Adrenal gland (tissue), 12 donors: ENCODE measurements around the gene LBX2. TPM values are rescaled to one million over a fixed set of nuclear protein-coding genes. Genes with fewer than 3 reads are reported as not detected.
A peak's percentile ranks its signal among the peaks of the same experiment; 100 is the strongest.
"Not testable (repeated sequence)": the region's sequence is repeated elsewhere in the genome, so short reads cannot be mapped to it uniquely, and the experiment has no call there.

ENCODE experiments used
- DNase-seq, 7 donors: peaks; one replicate each; pipeline ENCODE4 v3.0.0-alpha.2; 2019 to 2020
- H3K27ac ChIP-seq, 5 donors: fragments of 200-600 bp; sonication (generic) in 4 of 5; 1 replicate in 3 of 5; 2 replicates in 2 of 5; pipeline versions ENCODE4 v1.5.1 to v1.8.0; 2016 to 2020; ENCODE audit warnings: mild to moderate bottlenecking in 1 of 5
- H3K27me3 ChIP-seq: fragments of 200-600 bp; 2 replicates; pipeline ENCODE4 v1.8.0; 2021
- H3K36me3 ChIP-seq, 2 donors: fragments of 200-600 bp; replicated peaks in 1 of 2; 1 replicate in 1 of 2; 2 replicates in 1 of 2; pipeline versions ENCODE4 v1.5.1 to v1.8.0; 2018 to 2022
- H3K4me1 ChIP-seq, 2 donors: fragments of 200-600 bp; replicated peaks in 1 of 2; 1 replicate in 1 of 2; 2 replicates in 1 of 2; pipeline versions ENCODE4 v1.5.1 to v1.8.0; 2018 to 2021
- H3K4me3 ChIP-seq, 4 donors: fragments of 200-600 bp; sonication (generic) in 3 of 4; one replicate each; pipeline ENCODE4 v1.5.1; 2016 to 2018
- H3K9me3 ChIP-seq, 3 donors: fragments of 200-600 bp; sonication (generic) in 1 of 3; replicated peaks in 1 of 3; 1 replicate in 2 of 3; 2 replicates in 1 of 3; pipeline versions ENCODE4 v1.5.1 to v1.8.0; 2016 to 2021
- POLR2A ChIP-seq, 2 donors: fragments of 450-650 bp; IDR thresholded peaks; one replicate each; pipeline ENCODE4 v1.6.1; 2017; ENCODE audit warnings: antibody characterized with exemption in 2 of 2, mild to moderate bottlenecking in 2 of 2, moderate library complexity in 1 of 2
- WGBS, 4 donors: extraction: QIAGEN DNeasy Blood & Tissue Kit in 2 of 4; methylation state at CpG; one replicate each; pipeline versions ENCODE4 v1.1.5 to v1.1.7; 2013 to 2017; 5-methylcytosine and 5-hydroxymethylcytosine counted together
- intact Hi-C, 2 donors: fragments of 100-400 bp; cut with DNase I; formaldehyde crosslinking; loops; one replicate each; pipeline versions ENCODE4 v1.14.1 to v1.15.0; 2022 to 2023
- polyA plus RNA-seq, 3 donors: library from polyadenylated mRNA; stranded (reverse); fragments of 200-250 nt in 2 of 3; fragments of 350-450 nt in 1 of 3; fragmentation: Illumina TruSeq in 1 of 3; extraction: RNeasy Lipid Tissue Mini Kit (QIAGEN cat#74804) in 1 of 3; gene quantifications; one replicate each; pipeline ENCODE4 v1.2.3, GENCODE V29; 2013 to 2014
- total RNA-seq, 9 donors: library from RNA; depleted of rRNA in 4 of 9; stranded (reverse); fragments of >200 nt in 4 of 9; fragments of 120-200 nt in 1 of 9; fragmentation: NEBNext Ultra II Directional in 1 of 9; extraction: Animal tissue kit (Norgen Biotek cat#: 25700) in 1 of 9; gene quantifications; one replicate each; pipeline versions ENCODE4 v1.1.0 to v1.2.4, GENCODE V29; 2013 to 2023
- TF ChIP-seq, protein P1 (sequence below), 6 experiments: fragments of 450-650 bp in 4 of 6; fragments of 200-600 bp in 2 of 6; sonication (generic) in 1 of 6; IDR thresholded peaks; 1 replicate in 5 of 6; 2 replicates in 1 of 6; pipeline versions ENCODE4 v1.5.1 to v1.8.0; 2016 to 2021; ENCODE audit warnings: antibody characterized with exemption in 6 of 6, mild to moderate bottlenecking in 2 of 6, moderate library complexity in 1 of 6
- donor health status: healthy with polysubstance abuse.
- donor health status: Bipolar disorder and iron deficiency.
- donor health status: DM: yes; HTN: yes; CAD: no.
- donor health status: DM: no; HTN: no; CAD: no.
- donor health status: DM: no; HTN: no; CAD: no.
- donor health status: DM: yes; HTN: yes; CAD: no.

LBX2 gene
- total and polyA plus RNA-seq, 12 donors: 0.18 to 2.0 (median 0.71) TPM; not detected in 2

DNA sequence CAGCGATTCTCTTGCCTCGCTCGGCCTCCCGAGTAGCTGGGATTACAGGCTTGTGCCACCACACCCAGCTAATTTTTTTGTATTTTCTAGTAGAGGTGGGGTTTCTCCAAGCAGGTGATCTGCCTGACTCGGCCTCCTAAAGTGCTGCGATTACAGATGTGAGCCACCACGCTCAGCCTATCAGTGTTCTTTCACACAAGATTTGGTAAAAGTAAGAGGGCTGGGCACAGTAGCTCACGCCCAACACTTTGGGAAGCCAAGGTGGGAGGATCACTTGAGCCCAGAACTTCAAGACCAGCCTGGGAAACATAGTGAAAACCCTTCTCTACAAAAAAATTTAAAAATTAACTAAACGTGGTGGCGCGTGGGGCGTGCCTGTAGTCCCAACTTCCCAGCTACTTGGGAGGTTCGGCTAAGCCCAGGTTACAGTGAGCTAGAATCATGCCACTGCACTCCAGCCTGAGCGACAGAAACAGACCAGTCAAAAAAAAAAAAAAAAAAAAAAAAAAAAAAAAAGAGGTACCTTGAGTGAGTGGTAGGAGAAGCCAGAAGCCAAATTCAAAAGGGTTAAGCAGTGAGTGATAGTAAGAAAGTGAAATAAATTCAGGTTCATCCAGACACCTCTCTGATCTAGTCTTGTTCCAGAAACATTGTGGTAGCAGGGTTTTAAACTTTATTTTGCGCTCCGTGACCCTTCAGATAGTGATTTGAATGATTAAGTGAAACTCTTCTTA is 27.9 kb downstream of the LBX2 start:
- intact Hi-C loops: no loop called here
- H3K4me1 ChIP-seq: peaks cover 9 to 16% of the 10 kb centered on the region in 2 donors
- peaks cover 0 to 15% of the 10 kb centered on the region in 2 donors for H3K36me3 ChIP-seq
- WGBS, 4 donors: 43 to 51% (median 46%) methylated on average over 16 of the region's 16 CpGs
- H3K9me3 ChIP-seq: no peaks in the 10 kb centered on the region
- H3K27ac ChIP-seq: peak overlapping the region; percentile 57 to 96 (median 87)
- no peak for TF ChIP-seq POLR2A (IDR thresholded peaks at IDR 0.05)
- TF ChIP-seq, protein P1, sequence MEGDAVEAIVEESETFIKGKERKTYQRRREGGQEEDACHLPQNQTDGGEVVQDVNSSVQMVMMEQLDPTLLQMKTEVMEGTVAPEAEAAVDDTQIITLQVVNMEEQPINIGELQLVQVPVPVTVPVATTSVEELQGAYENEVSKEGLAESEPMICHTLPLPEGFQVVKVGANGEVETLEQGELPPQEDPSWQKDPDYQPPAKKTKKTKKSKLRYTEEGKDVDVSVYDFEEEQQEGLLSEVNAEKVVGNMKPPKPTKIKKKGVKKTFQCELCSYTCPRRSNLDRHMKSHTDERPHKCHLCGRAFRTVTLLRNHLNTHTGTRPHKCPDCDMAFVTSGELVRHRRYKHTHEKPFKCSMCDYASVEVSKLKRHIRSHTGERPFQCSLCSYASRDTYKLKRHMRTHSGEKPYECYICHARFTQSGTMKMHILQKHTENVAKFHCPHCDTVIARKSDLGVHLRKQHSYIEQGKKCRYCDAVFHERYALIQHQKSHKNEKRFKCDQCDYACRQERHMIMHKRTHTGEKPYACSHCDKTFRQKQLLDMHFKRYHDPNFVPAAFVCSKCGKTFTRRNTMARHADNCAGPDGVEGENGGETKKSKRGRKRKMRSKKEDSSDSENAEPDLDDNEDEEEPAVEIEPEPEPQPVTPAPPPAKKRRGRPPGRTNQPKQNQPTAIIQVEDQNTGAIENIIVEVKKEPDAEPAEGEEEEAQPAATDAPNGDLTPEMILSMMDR (IDR thresholded peaks at IDR 0.05): no peak
- H3K4me3 ChIP-seq: peak overlapping the region in 3 of 4 donors; percentile 43 to 72 (median 45)
- peak in 1 of 7 donors; percentile 22 for DNase-seq
- no peaks in the 10 kb centered on the region for H3K27me3 ChIP-seq

DNA sequence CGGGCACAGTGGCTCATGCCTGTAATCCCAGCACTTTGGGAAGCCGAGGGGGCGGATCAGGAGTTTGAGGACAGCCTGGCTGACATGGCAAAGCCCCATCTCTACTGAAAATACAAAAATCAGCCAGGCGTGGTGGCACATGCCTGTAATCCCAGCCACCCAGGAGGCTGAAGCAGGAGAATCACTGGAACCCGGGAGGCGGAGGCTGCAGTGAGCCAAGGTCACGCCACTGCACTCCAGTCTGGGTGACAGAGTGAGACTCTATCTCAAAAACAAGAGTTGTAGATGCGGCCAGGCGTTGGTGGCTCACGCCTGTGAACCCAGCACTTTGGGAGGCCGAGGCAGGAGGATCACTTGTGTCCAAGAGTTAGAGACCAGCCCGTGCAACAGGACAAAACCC is 28.7 kb downstream of the LBX2 start:
- 87 to 91% (median 89%) methylated on average over 8 to 12 of the region's 12 CpGs for WGBS, 4 donors
- DNase-seq, intact Hi-C loops: not testable (repeated sequence)

DNA sequence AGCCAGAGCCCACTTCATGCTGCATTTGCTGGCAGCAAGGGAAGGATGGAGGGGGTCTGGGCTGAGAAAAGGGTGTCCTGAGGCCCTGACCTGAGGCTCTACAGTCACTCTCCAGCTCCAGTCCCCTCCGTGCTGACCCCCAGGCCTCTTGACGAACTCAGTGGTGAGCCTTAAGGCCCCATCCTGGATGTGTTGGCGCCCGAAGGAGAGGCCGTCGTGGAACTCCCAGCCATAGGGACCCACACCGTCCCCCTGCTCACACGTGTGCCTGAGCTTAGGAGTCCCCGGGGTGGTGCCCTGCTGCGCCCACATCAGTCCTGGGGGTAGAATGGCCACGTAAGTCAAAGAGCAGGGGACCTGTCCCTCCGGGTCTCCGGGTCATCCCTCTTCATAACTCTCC is 35.0 kb downstream of the LBX2 start:
- DNase-seq: no peak
- Histone ChIP-seq H3K4me3 (peak overlapping the region; percentile 66 to 98 (median 90)), H3K9me3 (no peaks in the 10 kb centered on the region), H3K27me3 (no peaks in the 10 kb centered on the region), H3K27ac (peak overlapping the region in 3 of 5 donors; percentile 84 to 88 (median 87)), H3K36me3 (peaks cover 0 to 20% of the 10 kb centered on the region in 2 donors), H3K4me1 (peaks cover 6 to 17% of the 10 kb centered on the region in 2 donors)
- intact Hi-C loops: no loop called here
- TF ChIP-seq, protein P1 (IDR thresholded peaks at IDR 0.05): no peak
- TF ChIP-seq POLR2A (IDR thresholded peaks at IDR 0.05): no peak
- 0 to 5% (median 4%) methylated on average over 4 to 13 of the region's 13 CpGs for WGBS, 4 donors

More for the DNA sequence above, 28.7 kb downstream of the LBX2 start:
- peak overlapping the region in 1 of 5 donors; percentile 27 for H3K27ac ChIP-seq
- not testable (repeated sequence) for H3K9me3 ChIP-seq, H3K27me3 ChIP-seq, H3K4me3 ChIP-seq
- H3K4me1 ChIP-seq: peaks cover 9 to 21% of the 10 kb centered on the region in 2 donors
- H3K36me3 ChIP-seq: peaks cover 0 to 15% of the 10 kb centered on the region in 2 donors

DNA sequence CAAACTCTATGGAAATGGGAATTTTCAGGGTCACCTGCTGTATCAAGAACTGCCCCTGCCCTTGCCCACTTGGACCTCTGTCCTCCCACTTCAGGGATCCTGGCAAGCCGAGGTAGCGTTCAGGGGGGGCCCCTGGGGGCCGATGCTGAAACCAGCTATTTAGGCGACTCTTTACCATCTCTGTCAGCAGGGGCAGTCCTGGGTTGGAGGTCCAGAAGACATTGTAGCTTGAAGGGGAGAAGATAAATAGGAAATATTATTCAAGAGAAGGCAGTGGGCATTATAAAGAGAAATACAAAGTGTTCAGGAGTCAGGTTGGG is 36.7 kb downstream of the LBX2 start:
- no peak for DNase-seq
- H3K4me3 ChIP-seq: no peak overlapping the region
- TF ChIP-seq, protein P1 (IDR thresholded peaks at IDR 0.05): no peak
- TF ChIP-seq POLR2A (IDR thresholded peaks at IDR 0.05): no peak
- intact Hi-C loops: no loop called here
- H3K27ac ChIP-seq: no peak overlapping the region
- peaks cover 13 to 25% of the 10 kb centered on the region in 2 donors for H3K4me1 ChIP-seq
- no peaks in the 10 kb centered on the region for H3K9me3 ChIP-seq
- H3K36me3 ChIP-seq: peaks cover 0 to 20% of the 10 kb centered on the region in 2 donors
- 74 to 89% (median 79%) methylated on average over 4 of the region's 4 CpGs for WGBS, 4 donors
- no peaks in the 10 kb centered on the region for H3K27me3 ChIP-seq
